Stimulated activated naive B cell treated with anti-CD40 and anti-IgM and Interleukin-4, amounts not matched to agents 10 μg/mL and 1 μg/mL and 100 μg/mL, for 72 hours (primary cell): ENCODE data around the gene HMCN2.
"Not testable (repeated sequence)": the region's sequence is repeated elsewhere in the genome, so short reads cannot be mapped to it uniquely, and the experiment has no call there.

Experiments
- ATAC-seq, 2 donors: fragments of 150-1000 bp; cut with Tn5 transposase; replicated peaks; 2 replicates each; pipeline ENCODE4 v1.10.0; 2021; ENCODE audit warnings: moderate library complexity in 1 of 2
- DNase-seq: peaks from one replicate; pipeline ENCODE4 v3.0.0; 2021
- H3K27ac Mint-ChIP-seq: one replicate; pipeline ENCODE4 v1.8.0; 2022; ENCODE audit warnings: mild to moderate bottlenecking, mixed read lengths
- H3K27me3 Mint-ChIP-seq, 2 donors: one replicate each; pipeline ENCODE4 v1.8.0; 2022; ENCODE audit warnings: mixed read lengths in 2 of 2
- H3K36me3 Mint-ChIP-seq, 2 donors: one replicate each; pipeline ENCODE4 v1.8.0; 2022; ENCODE audit warnings: mixed read lengths in 2 of 2, mild to moderate bottlenecking in 1 of 2
- H3K4me1 Mint-ChIP-seq, 2 donors: one replicate each; pipeline ENCODE4 v1.8.0; 2022; ENCODE audit warnings: mixed read lengths in 2 of 2, mild to moderate bottlenecking in 1 of 2
- H3K4me3 Mint-ChIP-seq, 2 donors: one replicate each; pipeline ENCODE4 v1.8.0; 2022; ENCODE audit warnings: mild to moderate bottlenecking in 2 of 2, mixed read lengths in 2 of 2, moderate library complexity in 1 of 2
- H3K9me3 Mint-ChIP-seq, 2 donors: one replicate each; pipeline ENCODE4 v1.8.0; 2022; ENCODE audit warnings: mixed read lengths in 2 of 2, mild to moderate bottlenecking in 1 of 2

The HMCN2 gene

DNA sequence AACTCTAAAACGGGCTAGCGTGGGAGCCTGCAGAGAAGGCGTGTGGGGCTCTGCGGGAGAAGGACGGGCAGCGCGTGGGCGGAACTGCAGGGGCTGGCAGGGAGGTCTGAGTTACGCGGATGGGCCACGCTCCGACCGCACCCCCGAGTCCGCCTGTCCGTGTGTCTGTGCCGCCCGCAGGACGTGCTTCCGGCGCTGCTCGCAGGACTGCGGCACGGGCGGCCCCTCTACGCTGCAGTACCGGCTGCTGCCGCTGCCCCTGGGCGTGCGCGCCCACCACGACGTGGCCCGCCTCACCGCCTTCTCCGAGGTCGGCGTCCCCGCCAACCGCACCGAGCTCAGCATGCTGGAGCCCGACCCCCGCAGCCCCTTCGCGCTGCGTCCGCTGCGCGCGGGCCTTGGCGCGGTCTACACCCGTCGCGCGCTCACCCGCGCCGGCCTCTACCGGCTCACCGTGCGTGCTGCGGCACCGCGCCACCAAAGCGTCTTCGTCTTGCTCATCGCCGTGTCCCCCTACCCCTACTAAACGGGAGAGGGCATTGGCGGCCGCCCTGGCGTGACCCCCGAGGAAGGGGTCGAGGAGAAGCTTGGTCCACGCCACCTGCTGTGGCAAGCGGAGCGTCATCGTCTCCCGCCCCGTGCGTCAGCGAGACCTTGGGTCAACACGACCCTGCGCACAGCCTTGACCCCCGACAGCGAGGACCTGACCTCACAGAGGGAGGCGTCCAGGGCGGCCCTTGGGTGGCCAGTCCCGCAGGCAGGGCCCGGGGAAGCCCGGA is 167.8 kb downstream of the HMCN2 start:
- Mint-ChIP-seq H3K4me3 (peak overlapping the region in 1 of 2 donors; percentile 43), H3K27me3 (peaks cover 52 to 58% of the 10 kb centered on the region in 2 donors), H3K9me3 (peaks cover 4 to 7% of the 10 kb centered on the region in 2 donors), H3K27ac (no peak overlapping the region), H3K36me3 (peaks cover 2 to 10% of the 10 kb centered on the region in 2 donors), H3K4me1 (peaks cover 8 to 21% of the 10 kb centered on the region in 2 donors)
- DNase-seq (no peak), ATAC-seq (peak; percentile 81 to 82)

DNA sequence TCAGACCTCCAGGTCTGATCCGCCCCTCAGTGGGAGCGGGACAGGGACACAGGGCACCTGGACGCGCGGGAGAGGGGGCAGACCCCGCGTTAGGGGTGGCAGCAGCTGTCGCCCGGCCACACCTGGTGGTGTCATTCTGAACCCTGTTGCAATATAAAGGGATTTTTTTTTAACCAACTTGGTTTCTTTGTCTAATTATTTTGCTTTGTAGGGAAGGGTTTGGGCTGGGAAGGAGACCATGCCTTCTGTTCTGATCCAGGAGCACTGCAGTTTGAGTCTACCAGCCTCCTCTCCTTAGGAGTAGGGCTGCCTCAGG is 168.3 kb downstream of the HMCN2 start:
- peaks cover 8 to 21% of the 10 kb centered on the region in 2 donors for H3K4me1 Mint-ChIP-seq
- DNase-seq: no peak
- no peak overlapping the region for H3K27ac Mint-ChIP-seq
- peak overlapping the region in 1 of 2 donors; percentile 43 for H3K4me3 Mint-ChIP-seq
- no peak for ATAC-seq
- peaks cover 2 to 10% of the 10 kb centered on the region in 2 donors for H3K36me3 Mint-ChIP-seq
- peaks cover 57 to 63% of the 10 kb centered on the region in 2 donors for H3K27me3 Mint-ChIP-seq
- peaks cover 4 to 7% of the 10 kb centered on the region in 2 donors for H3K9me3 Mint-ChIP-seq

DNA sequence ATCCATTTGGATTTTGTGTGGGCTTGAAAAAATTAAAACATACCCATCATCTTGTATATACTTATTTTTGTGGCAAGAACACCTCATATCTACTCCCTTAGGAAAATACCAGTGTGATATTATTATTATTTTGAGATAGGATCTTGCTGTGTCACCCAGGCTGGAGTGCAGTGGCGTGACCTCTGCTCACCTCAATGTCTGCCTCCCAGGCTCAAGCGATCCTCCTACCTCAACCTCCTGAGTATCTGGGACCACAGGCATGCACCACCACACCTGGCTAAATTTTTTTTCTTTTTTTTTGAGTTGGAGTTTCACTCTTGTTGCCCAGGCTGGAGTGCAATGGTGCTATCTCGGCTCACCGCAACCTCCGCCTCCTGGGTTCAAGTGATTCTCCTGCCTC is 169.1 kb downstream of the HMCN2 start:
- not testable (repeated sequence) for H3K27ac Mint-ChIP-seq, H3K4me3 Mint-ChIP-seq
- H3K27me3 Mint-ChIP-seq: peaks cover 62 to 63% of the 10 kb centered on the region in 2 donors

GRCh38 chr9:130437011-130437789 is 171.6 kb downstream of the HMCN2 start:
- DNase-seq (no peak), ATAC-seq (no peak)
- peaks cover 4 to 6% of the 10 kb centered on the region in 2 donors for H3K9me3 Mint-ChIP-seq
- H3K27me3 Mint-ChIP-seq: peaks cover 53 to 57% of the 10 kb centered on the region in 2 donors
- peaks cover 8 to 19% of the 10 kb centered on the region in 2 donors for H3K4me1 Mint-ChIP-seq
- H3K27ac Mint-ChIP-seq: no peak overlapping the region
- H3K36me3 Mint-ChIP-seq: peaks cover 0 to 3% of the 10 kb centered on the region in 2 donors
- no peak overlapping the region for H3K4me3 Mint-ChIP-seq

More for the DNA sequence above, 169.1 kb downstream of the HMCN2 start:
- ATAC-seq, H3K36me3 Mint-ChIP-seq, H3K9me3 Mint-ChIP-seq, DNase-seq: not testable (repeated sequence)
- H3K4me1 Mint-ChIP-seq: peaks cover 8 to 21% of the 10 kb centered on the region in 2 donors

- no peak for DNase-seq
- no peak overlapping the region for H3K27ac Mint-ChIP-seq
- peaks cover 49 to 54% of the 10 kb centered on the region in 2 donors for H3K27me3 Mint-ChIP-seq
- no peak for ATAC-seq
- H3K4me3 Mint-ChIP-seq: no peak overlapping the region
- peaks cover 0 to 3% of the 10 kb centered on the region in 2 donors for H3K36me3 Mint-ChIP-seq
- H3K9me3 Mint-ChIP-seq: peaks cover 4 to 6% of the 10 kb centered on the region in 2 donors
- peaks cover 2 to 7% of the 10 kb centered on the region in 2 donors for H3K4me1 Mint-ChIP-seq
Observed at GRCh38 chr9:130438382-130438981, 172.9 kb downstream of the HMCN2 start.

DNA sequence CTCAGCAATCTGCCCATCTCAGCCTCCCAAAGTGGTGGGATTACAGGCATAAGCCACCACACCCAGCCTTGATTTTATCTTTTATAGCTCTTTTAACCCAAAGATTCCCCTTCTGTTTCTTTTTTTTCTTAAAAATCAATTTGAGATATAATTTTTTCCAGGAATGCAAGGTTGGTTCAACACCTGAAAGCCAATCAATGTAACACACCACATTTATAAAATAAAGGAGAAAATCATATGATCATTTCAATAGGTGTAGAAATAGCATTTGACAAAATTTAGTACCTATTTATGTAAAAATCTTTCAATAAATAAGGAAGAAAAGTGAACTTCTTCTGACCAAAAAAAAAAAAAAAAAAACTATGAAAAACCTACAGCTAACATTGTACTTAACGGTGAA is 175.5 kb downstream of the HMCN2 start:
- H3K36me3 Mint-ChIP-seq: peaks cover 0 to 3% of the 10 kb centered on the region in 2 donors
- H3K4me3 Mint-ChIP-seq: no peak overlapping the region
- ATAC-seq (no peak), DNase-seq (no peak)
- peaks cover 43 to 51% of the 10 kb centered on the region in 2 donors for H3K27me3 Mint-ChIP-seq
- peaks cover 4 to 6% of the 10 kb centered on the region in 2 donors for H3K9me3 Mint-ChIP-seq
- H3K4me1 Mint-ChIP-seq: peaks cover 2 to 3% of the 10 kb centered on the region in 2 donors
- no peak overlapping the region for H3K27ac Mint-ChIP-seq

DNA sequence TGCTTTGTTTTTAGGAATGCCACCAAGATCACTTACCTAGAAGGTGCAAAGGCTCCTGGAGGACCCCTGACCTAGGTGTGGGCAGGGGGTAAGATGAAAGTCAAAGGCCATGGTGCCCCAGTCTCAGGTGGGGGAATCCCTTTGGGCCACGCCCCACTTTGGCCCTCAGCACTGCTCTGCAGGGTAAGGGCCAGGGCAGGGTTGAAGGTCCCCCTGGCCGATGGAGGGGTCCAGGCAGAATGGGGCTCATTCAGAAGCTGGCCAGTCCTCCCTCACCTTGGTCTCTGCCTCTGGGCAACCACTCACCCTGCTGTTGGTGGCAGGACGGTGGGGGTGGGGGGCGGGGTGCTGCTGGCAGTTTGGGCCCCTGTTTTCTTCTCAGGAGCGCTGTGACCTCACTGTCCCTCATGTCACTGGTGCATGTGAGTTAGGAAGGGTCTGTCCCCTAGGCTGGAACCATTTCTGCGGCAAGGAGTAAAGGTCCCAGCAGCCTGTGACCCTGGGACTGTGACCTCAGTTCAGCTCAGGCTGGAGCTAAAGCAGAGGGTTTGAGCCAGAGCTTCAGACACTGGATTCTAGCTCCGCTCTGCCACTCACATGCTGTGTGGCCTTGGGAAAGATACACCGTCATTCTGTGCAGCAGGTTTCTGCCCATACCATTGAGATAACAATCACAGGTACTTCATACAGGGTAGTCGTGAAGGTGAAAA is 177.3 kb downstream of the HMCN2 start:
- H3K9me3 Mint-ChIP-seq: peaks cover 4 to 6% of the 10 kb centered on the region in 2 donors
- no peak for DNase-seq
- H3K27me3 Mint-ChIP-seq: peaks cover 42 to 57% of the 10 kb centered on the region in 2 donors
- no peak overlapping the region for H3K4me3 Mint-ChIP-seq
- no peak for ATAC-seq
- peaks cover 0 to 3% of the 10 kb centered on the region in 2 donors for H3K36me3 Mint-ChIP-seq
- H3K27ac Mint-ChIP-seq: no peak overlapping the region
- H3K4me1 Mint-ChIP-seq: peaks cover 4 to 5% of the 10 kb centered on the region in 2 donors

DNA sequence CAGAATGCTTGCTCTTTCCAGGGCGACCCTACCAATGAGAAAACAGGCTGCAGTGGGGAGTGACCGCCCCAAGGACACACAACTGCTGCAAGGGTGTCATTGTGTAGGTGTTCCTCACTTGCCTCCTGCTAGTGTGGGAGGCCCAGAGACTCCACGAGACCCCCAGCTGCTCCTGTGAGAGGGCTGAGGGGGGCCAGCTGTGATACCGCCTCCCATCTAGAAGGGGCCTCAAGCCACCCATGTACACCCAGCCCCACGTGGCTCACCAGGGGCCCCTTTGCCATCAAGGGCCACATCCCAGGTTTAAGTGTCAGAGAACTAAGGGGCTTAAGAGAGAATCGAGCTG is 177.9 kb downstream of the HMCN2 start:
- peaks cover 0 to 3% of the 10 kb centered on the region in 2 donors for H3K36me3 Mint-ChIP-seq
- peak overlapping the region in 1 of 2 donors; percentile 16 for H3K4me3 Mint-ChIP-seq
- H3K27me3 Mint-ChIP-seq: peaks cover 44 to 60% of the 10 kb centered on the region in 2 donors
- no peak overlapping the region for H3K27ac Mint-ChIP-seq
- DNase-seq (no peak), ATAC-seq (no peak)
- peaks cover 4 to 6% of the 10 kb centered on the region in 2 donors for H3K9me3 Mint-ChIP-seq
- H3K4me1 Mint-ChIP-seq: peaks cover 5 to 6% of the 10 kb centered on the region in 2 donors

GRCh38 chr9:130443840-130444492 is 178.4 kb downstream of the HMCN2 start:
- no peak for ATAC-seq
- H3K27ac Mint-ChIP-seq: no peak overlapping the region
- DNase-seq: no peak
- peak overlapping the region in 1 of 2 donors; percentile 16 for H3K4me3 Mint-ChIP-seq
- H3K9me3 Mint-ChIP-seq: peaks cover 4 to 6% of the 10 kb centered on the region in 2 donors
- H3K27me3 Mint-ChIP-seq: peaks cover 42 to 59% of the 10 kb centered on the region in 2 donors
- H3K4me1 Mint-ChIP-seq: peaks cover 5 to 6% of the 10 kb centered on the region in 2 donors
- peaks cover 0 to 3% of the 10 kb centered on the region in 2 donors for H3K36me3 Mint-ChIP-seq

DNA sequence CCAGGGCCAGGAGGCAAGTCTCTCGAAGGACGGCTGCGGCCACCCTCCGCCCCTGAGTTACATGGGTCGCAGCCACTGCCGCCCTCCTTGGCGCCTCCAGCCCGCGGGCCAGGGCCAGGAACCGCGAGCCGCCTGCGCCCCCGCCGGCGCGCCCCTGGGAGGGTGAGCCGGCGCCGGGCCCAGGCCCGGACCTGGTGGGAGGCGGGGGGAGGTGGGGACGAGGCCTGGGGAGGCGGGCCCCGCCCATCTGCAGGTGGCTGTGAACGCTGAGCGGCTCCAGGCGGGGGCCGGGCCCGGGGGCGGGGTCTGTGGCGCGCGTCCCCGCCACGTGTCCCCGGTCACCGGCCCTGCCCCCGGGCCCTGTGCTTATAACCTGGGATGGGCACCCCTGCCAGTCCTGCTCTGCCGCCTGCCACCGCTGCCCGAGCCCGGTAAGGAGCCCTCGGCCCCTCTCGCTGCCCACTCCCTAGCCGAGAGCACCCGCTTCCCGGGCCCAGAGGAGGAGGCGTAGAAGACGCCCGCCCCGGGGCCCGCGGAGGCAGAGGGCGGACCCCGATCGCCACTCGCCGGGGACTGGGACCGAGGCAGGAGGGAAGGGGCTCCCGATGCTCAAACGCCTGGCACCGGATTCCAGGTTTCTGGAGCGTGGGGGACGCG is 179.1 kb downstream of the HMCN2 start, which contains the start of gene ASS1:
TSS of gene ASS1 (plus strand) at position 397 of the 657 bp plus-strand sequence. CDS start 7,268 bp downstream, outside the sequence.
- DNase-seq (no peak), ATAC-seq (peak; percentile 77 to 83)
- H3K9me3 Mint-ChIP-seq: peaks cover 4 to 6% of the 10 kb centered on the region in 2 donors
- no peak within 1 kb of the TSS for H3K27ac Mint-ChIP-seq
- H3K4me3 Mint-ChIP-seq: peak within 1 kb of the TSS; percentile 59 to 62
- H3K4me1 Mint-ChIP-seq: peaks cover 5 to 6% of the 10 kb centered on the region in 2 donors
- H3K27me3 Mint-ChIP-seq: peaks cover 37 to 65% of the 10 kb centered on the region in 2 donors
- H3K36me3 Mint-ChIP-seq: peaks cover 0 to 3% of the 10 kb centered on the region in 2 donors

DNA sequence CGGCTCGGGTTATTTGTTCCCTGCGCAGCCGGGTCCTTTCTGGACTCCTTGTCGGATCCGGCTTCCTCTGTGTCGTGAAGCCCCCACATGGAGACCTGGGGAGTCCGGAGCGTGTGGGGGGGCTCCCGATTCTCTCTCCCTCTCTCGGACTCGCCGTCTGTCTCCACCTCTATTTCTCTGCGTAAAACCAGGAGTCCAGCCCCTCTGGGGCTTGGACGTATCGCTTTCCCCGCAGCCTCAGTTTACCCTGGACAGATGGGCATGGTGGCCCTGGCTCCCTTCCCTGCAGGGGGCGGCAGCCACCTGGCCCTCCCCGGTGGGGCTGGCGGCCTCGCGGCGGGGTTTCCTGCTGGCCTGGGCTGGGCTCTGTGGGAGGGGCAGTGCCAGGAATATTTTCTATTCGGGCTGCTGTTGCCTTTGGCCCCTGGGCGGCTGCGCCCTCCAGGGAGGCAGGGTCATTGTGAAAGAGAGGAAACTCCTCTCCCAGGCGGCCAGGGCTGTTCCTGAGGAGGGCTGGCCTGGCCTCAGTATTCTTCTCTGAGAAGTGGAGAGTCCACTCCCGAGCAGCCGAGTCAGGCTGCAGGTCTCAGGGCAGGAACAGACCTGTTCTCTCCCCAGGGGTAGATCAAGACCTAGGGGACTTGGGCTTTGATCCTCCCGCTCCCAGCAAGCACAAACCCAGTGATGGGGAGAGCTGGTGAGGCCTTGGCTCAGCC is 179.9 kb downstream of the HMCN2 start:
- Mint-ChIP-seq H3K27me3 (peaks cover 37 to 71% of the 10 kb centered on the region in 2 donors), H3K4me3 (peak overlapping the region; percentile 59 to 62), H3K4me1 (peaks cover 5 to 6% of the 10 kb centered on the region in 2 donors), H3K27ac (no peak overlapping the region), H3K9me3 (peaks cover 4 to 5% of the 10 kb centered on the region in 2 donors), H3K36me3 (peaks cover 0 to 3% of the 10 kb centered on the region in 2 donors)
- ATAC-seq (no peak), DNase-seq (no peak)

GRCh38 chr9:130446101-130446861 is 180.7 kb downstream of the HMCN2 start:
- Mint-ChIP-seq H3K4me3 (peak overlapping the region; percentile 51 to 59), H3K4me1 (peaks cover 5 to 6% of the 10 kb centered on the region in 2 donors), H3K36me3 (peaks cover 0 to 3% of the 10 kb centered on the region in 2 donors), H3K27me3 (peaks cover 37 to 79% of the 10 kb centered on the region in 2 donors), H3K9me3 (peaks cover 3 to 4% of the 10 kb centered on the region in 2 donors), H3K27ac (no peak overlapping the region)
- DNase-seq (no peak), ATAC-seq (no peak)
